SK-N-MC (cell line): ENCODE measurements around the gene CEP85.

Source experiments
- DNase-seq: peaks from one replicate; pipeline ENCODE4 v3.0.0-alpha.2; 2011; ENCODE audit warnings: low read depth, low spot score
- H3K27ac ChIP-seq: fragments of 200-600 bp; sonication (generic); 2 replicates; pipeline ENCODE4 v1.5.1; 2016; ENCODE audit warnings: mixed run types
- H3K36me3 ChIP-seq: fragments of 200-600 bp; sonication (generic); 2 replicates; pipeline ENCODE4 v1.6.1; 2017; ENCODE audit warnings: antibody characterized with exemption, low read length, mixed read lengths; ENCODE audit not compliant: insufficient read depth
- H3K4me3 ChIP-seq: fragments of 200-600 bp; sonication (generic); 2 replicates; pipeline ENCODE4 v1.5.1; 2016
- H3K9ac ChIP-seq: fragments of 200-600 bp; sonication (generic); 2 replicates; pipeline ENCODE4 v1.8.0; 2017; ENCODE audit warnings: mixed run types, mixed read lengths; ENCODE audit not compliant: insufficient read length
- H3K9me3 ChIP-seq: fragments of 200-600 bp; sonication (generic); 2 replicates; pipeline ENCODE4 v1.6.1; 2017; ENCODE audit warnings: low read depth, mild to moderate bottlenecking, antibody characterized with exemption, low read length, moderate library complexity, mixed read lengths
- EZH2 ChIP-seq: fragments of 200-600 bp; sonication (generic); IDR thresholded peaks from one replicate; pipeline ENCODE4 v1.6.1; 2017; ENCODE audit warnings: antibody characterized with exemption
- FOXP2 ChIP-seq: optimal IDR thresholded peaks from 2 replicates; pipeline ENCODE3; 2011; ENCODE audit warnings: mild to moderate bottlenecking, moderate library complexity; ENCODE audit not compliant: insufficient read depth; ENCODE audit errors: extremely low read length, control extremely low read depth
- POLR2AphosphoS5 ChIP-seq: IDR thresholded peaks from 2 replicates; pipeline ENCODE4 v1.6.1; 2012; ENCODE audit warnings: mild to moderate bottlenecking, low read depth, low read length, borderline replicate concordance

The CEP85 gene

DNA sequence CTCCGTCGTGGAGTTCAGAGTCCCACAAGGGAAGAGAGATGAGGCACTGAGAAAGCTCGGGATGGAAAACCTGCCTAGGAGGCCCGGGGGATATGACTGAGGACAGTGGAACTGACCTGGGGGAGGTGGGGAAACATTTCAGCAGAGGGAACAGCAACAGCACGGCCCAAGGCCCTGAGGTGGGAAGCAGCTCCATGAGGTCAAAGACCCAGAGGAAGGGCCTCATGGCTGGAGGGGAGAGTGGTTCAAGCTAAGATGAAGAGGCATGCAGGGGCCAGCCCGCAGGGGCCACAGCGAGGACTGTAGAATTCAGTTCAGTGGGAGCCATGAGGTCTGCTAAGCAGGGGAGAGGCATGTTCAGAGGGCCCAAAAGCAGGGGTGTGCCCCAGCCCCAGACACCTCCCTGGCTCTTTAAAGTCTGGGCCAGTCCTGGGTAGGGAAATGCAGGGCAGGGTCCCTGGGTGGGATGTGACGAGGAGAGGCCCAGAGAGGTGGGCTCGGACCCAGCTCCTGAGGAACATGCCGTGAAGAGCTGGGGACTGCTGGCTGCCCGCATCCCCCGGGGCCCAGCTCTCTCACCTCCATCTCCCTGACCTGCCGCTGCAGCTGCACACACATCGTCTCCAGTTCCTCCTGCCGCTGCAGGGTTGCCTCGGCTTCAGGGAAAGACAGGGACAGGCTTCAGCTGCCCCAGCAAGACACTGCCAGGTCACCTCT is 62.5 kb downstream of the CEP85 start:
- H3K36me3 ChIP-seq, result no peaks in the 10 kb centered on the region
- no peaks in the 10 kb centered on the region for H3K9me3 ChIP-seq
- DNase-seq, result no peak
- H3K4me3 ChIP-seq, result no peak overlapping the region
- TF ChIP-seq FOXP2, result no peak
- no peak for TF ChIP-seq POLR2AphosphoS5
- no peak for TF ChIP-seq EZH2
- H3K9ac ChIP-seq, result no peak overlapping the region
- H3K27ac ChIP-seq, result no peak overlapping the region

DNA sequence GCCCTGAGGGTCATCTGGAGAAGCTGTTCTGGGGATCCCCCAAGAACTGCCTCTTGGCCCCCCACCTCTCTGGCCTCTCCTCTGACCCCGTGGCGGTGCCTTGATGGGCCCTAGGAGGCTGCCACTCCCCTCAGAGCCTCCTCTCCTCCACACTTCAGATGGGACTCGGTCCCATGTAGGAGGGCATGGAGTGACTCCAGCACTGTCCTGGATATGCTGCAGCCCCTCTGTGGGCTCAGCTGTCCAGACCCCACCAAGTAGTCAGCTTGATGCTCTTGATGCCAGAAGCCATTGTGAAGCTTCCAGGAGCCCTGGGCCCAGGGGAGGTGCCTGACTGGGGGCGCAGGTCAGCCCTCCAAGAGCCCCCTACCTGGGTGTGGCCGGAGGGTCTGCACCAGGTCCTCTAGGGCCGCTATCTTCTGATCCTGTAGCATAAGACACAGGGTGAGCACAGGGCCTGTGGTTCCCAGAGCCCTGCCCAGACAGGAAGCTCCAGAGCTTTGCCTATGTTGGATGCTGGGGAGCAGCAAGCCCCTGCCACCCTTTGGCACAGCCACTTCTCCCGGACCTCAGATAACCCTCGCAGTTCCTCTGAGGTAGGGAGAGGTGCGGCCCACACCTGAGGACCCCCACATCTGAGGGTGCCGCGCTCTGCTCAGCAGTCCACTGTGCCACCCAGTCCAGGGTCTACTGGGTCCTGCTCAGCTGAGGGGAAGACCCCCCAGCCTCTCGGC is 63.2 kb downstream of the CEP85 start:
- DNase-seq, result no peak
- TF ChIP-seq POLR2AphosphoS5 (no peak), FOXP2 (no peak), EZH2 (no peak)
- Histone ChIP-seq H3K27ac (no peak overlapping the region), H3K9ac (no peak overlapping the region), H3K36me3 (no peaks in the 10 kb centered on the region), H3K9me3 (no peaks in the 10 kb centered on the region), H3K4me3 (no peak overlapping the region)

- Histone ChIP-seq H3K27ac (no peak overlapping the region), H3K9ac (no peak overlapping the region), H3K9me3 (no peaks in the 10 kb centered on the region), H3K4me3 (no peak overlapping the region), H3K36me3 (no peaks in the 10 kb centered on the region)
- no peak for TF ChIP-seq POLR2AphosphoS5
- no peak for TF ChIP-seq FOXP2
- TF ChIP-seq EZH2, result no peak
- DNase-seq, result no peak
Observed at GRCh38 chr1:26297791-26298124, 63.8 kb downstream of the CEP85 start.

DNA sequence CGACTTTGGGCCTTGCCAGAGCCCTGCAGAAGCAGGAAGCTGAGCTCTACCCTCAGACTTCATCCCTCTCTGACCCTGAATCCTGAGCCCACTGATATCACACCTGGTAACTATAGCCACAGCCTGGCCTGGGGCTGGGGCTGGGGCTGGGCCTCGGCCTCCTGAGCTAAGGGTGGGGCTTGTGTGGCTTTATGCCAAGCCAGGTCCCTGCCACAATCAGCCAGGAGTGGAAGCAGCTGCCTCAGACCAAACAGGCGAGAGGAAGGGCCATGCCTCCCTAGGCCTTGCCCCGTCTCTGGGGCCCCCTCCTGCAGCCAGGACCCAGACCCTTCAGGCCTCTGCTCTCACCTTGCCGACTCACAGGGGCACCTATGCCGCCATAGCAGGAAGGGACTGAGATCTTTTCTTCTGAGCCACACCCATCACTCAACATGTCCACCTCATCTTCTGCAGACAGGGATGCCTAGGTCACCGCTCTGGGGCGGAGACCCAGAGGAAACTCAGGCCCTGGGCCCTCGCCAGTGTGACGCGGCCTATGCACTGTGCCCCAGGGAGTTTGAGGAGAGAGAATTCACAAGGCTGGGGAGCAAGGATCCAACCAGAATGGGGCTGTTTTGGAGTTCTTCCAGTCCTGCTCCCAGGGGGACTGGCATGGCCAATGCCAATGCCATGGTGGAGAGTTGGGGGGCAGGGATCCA is 66.7 kb downstream of the CEP85 start:
- Histone ChIP-seq H3K9me3 (no peaks in the 10 kb centered on the region), H3K36me3 (no peaks in the 10 kb centered on the region), H3K27ac (no peak overlapping the region), H3K4me3 (no peak overlapping the region), H3K9ac (no peak overlapping the region)
- no peak for TF ChIP-seq FOXP2
- no peak for TF ChIP-seq EZH2
- no peak for TF ChIP-seq POLR2AphosphoS5
- no peak for DNase-seq

GRCh38 chr1:26302733-26303405 is 68.9 kb downstream of the CEP85 start:
- H3K27ac ChIP-seq, result no peak overlapping the region
- TF ChIP-seq EZH2, result no peak
- TF ChIP-seq FOXP2, result no peak
- TF ChIP-seq POLR2AphosphoS5, result no peak
- no peak overlapping the region for H3K9ac ChIP-seq
- DNase-seq, result no peak
- H3K36me3 ChIP-seq, result no peaks in the 10 kb centered on the region
- H3K9me3 ChIP-seq, result no peaks in the 10 kb centered on the region
- H3K4me3 ChIP-seq, result no peak overlapping the region

DNA sequence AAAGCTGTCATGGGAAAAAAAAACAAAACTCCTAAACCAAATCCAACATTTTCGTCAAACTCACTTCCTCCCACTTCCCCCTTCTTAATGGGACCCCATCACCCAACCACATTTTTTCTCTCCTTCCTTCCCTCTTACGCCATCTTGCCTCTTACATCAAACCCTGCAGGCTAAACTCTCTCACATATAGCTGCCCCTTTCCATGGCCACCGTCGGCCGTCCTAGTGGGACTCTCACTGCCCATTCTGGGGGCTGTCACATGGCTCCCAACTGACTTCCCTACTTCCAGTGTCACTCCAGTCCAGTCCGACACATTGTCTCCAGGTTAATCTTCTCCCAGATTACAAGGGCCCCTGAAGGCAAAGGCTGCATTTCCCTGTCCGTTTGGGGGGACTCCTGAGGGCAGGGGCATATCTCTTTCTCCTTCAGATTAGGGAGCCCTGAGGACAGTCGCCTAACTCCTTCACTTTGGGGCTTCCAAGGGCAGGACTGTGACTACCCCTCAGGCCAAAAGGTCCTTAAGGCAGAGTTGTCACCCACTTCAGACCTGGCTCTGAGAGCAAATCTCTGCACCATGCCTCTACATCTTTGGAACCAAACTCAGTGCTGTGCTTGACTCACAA is 71.8 kb downstream of the CEP85 start:
- H3K9ac ChIP-seq, result peak overlapping the region; percentile 77
- H3K9me3 ChIP-seq, result no peaks in the 10 kb centered on the region
- DNase-seq, result no peak
- TF ChIP-seq POLR2AphosphoS5, result no peak
- no peak for TF ChIP-seq EZH2
- TF ChIP-seq FOXP2, result no peak
- no peak overlapping the region for H3K27ac ChIP-seq
- peak overlapping the region; percentile 89 for H3K4me3 ChIP-seq
- H3K36me3 ChIP-seq, result no peaks in the 10 kb centered on the region

- H3K36me3 ChIP-seq, result no peaks in the 10 kb centered on the region
- H3K9me3 ChIP-seq, result no peaks in the 10 kb centered on the region
- no peak within 1 kb of the TSS for H3K27ac ChIP-seq
- peak within 1 kb of the TSS; percentile 89 for H3K4me3 ChIP-seq
- H3K9ac ChIP-seq, result peak within 1 kb of the TSS; percentile 82
- peak; percentile 74 for DNase-seq
- TF ChIP-seq POLR2AphosphoS5 (peak; percentile 39; the same call in 1 of the 2 replicates), EZH2 (no peak), FOXP2 (no peak)
Observed at GRCh38 chr1:26306290-26307229, 72.6 kb downstream of the CEP85 start, which contains the start of gene UBXN11. Gene UBXN11 (minus strand): TSS chr1:26306636. CDS start chr1:26302883, 3,753 bp downstream.
